ENCODE data around the gene DLGAP5. TPM values are rescaled to one million over a fixed set of nuclear protein-coding genes. Genes with fewer than 3 reads are reported as not detected.

The DLGAP5 gene
- total RNA-seq, 2 donors from 2014 or later = 0.08 to 1.2 TPM

GRCh38 chr14:55120571-55121495 is 70.6 kb downstream of the DLGAP5 start:
- peaks cover 0 to 86% of the 10 kb centered on the region in 2 donors for H3K4me1 ChIP-seq
- no peak for DNase-seq (ENCODE audit: low spot score)
- H3K27ac ChIP-seq = peak overlapping the region; percentile 52 to 80
- H3K36me3 ChIP-seq = no peaks in the 10 kb centered on the region
- H3K4me3 ChIP-seq = no peak overlapping the region
- H3K9me3 ChIP-seq = no peaks in the 10 kb centered on the region
- no peaks in the 10 kb centered on the region for H3K27me3 ChIP-seq
- TF ChIP-seq, protein P1, sequence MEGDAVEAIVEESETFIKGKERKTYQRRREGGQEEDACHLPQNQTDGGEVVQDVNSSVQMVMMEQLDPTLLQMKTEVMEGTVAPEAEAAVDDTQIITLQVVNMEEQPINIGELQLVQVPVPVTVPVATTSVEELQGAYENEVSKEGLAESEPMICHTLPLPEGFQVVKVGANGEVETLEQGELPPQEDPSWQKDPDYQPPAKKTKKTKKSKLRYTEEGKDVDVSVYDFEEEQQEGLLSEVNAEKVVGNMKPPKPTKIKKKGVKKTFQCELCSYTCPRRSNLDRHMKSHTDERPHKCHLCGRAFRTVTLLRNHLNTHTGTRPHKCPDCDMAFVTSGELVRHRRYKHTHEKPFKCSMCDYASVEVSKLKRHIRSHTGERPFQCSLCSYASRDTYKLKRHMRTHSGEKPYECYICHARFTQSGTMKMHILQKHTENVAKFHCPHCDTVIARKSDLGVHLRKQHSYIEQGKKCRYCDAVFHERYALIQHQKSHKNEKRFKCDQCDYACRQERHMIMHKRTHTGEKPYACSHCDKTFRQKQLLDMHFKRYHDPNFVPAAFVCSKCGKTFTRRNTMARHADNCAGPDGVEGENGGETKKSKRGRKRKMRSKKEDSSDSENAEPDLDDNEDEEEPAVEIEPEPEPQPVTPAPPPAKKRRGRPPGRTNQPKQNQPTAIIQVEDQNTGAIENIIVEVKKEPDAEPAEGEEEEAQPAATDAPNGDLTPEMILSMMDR (IDR thresholded peaks at IDR 0.05) = no peak

- TF ChIP-seq, protein P1 (IDR thresholded peaks at IDR 0.05) = no peak
- Histone ChIP-seq H3K36me3 (no peaks in the 10 kb centered on the region), H3K27me3 (no peaks in the 10 kb centered on the region), H3K9me3 (no peaks in the 10 kb centered on the region), H3K27ac (peak overlapping the region; percentile 80 to 83), H3K4me3 (no peak overlapping the region), H3K4me1 (peaks cover 0 to 69% of the 10 kb centered on the region in 2 donors)
- DNase-seq (ENCODE audit: low spot score) = no peak
These were observed 72.6 kb downstream of the DLGAP5 start for GRCh38 chr14:55118761-55119160.

DNA sequence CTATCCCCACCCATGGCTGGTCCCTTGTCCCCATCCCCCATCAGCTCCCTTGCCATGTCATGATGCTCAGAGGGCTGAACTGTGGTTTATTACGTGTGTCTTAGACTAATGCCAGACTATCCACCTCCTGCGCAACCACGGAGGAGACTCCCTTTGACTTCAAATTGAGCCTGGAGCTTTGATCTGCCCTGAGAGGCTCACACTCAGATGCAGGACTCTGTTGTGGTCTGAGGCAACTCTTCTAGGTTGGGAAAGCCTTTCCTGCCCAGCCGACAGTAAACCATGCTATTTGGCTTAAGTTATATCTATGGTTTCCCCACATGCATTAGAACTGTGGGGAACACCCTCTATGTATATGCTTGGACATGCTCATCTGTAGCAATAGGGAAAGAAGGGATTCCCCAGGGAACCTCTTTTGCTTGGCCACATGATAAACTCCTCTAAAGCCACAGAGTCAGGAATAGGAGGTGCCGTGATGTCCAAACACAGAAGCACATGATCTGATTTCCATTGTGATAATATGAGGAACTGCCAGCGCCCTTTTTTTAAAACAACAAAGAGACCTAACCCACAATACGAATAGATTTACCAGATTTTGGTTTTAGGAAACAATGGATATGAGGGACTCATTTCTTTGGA is 73.5 kb downstream of the DLGAP5 start:
- Histone ChIP-seq H3K9me3 (no peaks in the 10 kb centered on the region), H3K4me1 (peaks cover 0 to 60% of the 10 kb centered on the region in 2 donors), H3K27me3 (no peaks in the 10 kb centered on the region), H3K27ac (peak overlapping the region; percentile 80 to 83), H3K36me3 (no peaks in the 10 kb centered on the region), H3K4me3 (no peak overlapping the region)
- no peak for DNase-seq (ENCODE audit: low spot score)
- TF ChIP-seq, protein P1 (IDR thresholded peaks at IDR 0.05) = no peak

DNA sequence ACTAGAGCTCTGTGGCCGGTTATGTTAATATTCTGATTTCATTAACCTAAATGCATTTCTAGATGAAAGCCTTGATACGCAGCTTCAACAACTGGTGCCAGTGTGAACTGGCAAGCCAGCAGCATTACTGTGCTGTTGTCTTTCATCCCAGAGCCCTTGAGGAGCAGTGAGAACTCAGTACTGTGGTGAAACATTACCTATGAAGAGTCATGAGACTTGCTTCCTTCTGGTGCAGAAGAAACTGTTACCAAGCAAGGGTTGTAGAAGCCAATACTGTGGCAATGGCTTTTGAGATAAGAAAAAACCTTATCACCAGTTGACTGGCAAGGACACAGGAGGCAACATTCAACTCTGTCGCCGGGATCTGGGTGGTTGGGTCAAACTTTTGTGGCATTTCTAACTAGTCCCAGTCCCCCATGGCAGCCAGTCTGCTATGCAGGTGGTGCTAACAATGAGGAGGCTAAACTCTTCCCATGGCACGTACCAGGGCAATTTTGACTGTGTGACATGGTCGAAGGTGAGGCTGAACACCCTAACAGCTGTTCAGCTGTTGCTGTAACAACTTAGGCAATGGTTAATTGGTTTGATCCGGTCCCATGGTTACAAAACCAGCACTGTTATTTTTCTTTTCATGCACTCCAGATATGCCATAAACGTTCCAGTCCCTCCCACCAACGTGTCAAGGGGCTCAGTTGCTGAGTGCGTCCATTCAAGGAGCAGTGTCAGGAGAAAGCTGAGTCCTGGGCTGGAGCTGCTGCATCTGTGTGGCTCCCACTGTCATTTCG is 74.9 kb downstream of the DLGAP5 start:
- DNase-seq (ENCODE audit: low spot score) = no peak
- Histone ChIP-seq H3K27me3 (no peaks in the 10 kb centered on the region), H3K4me1 (peaks cover 0 to 46% of the 10 kb centered on the region in 2 donors), H3K36me3 (no peaks in the 10 kb centered on the region), H3K4me3 (no peak overlapping the region), H3K9me3 (no peaks in the 10 kb centered on the region), H3K27ac (no peak overlapping the region)
- TF ChIP-seq, protein P1 (IDR thresholded peaks at IDR 0.05) = no peak

DNA sequence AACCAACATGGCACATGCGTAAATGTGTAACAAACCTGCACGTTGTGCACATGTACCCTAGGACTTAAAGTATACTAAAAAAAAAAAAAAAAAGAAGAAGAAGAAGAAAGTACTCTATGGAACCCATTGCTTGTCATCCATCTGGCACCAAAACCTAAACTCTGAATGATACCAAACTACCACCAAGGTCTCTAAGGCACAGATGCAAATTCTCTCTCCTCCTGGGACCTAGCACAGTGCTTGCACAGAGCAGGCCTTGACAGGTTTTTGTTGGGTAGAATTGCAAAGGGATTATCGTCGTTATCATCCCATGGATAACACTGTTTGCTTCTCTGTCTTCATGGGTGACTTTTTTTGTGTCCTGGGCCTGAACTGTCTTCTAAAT is 75.5 kb downstream of the DLGAP5 start:
- H3K27ac ChIP-seq = no peak overlapping the region

More for the DNA sequence above, 75.5 kb downstream of the DLGAP5 start:
- DNase-seq (ENCODE audit: low spot score) = no peak
- no peaks in the 10 kb centered on the region for H3K27me3 ChIP-seq
- no peaks in the 10 kb centered on the region for H3K36me3 ChIP-seq
- H3K9me3 ChIP-seq = no peaks in the 10 kb centered on the region
- TF ChIP-seq, protein P1 (IDR thresholded peaks at IDR 0.05) = no peak
- H3K4me1 ChIP-seq = peaks cover 0 to 41% of the 10 kb centered on the region in 2 donors
- H3K4me3 ChIP-seq = no peak overlapping the region

Measured in right atrium auricular region (tissue), 2 donors.